ENCODE measurements around the gene TBC1D16.
"Not testable (repeated sequence)": the region's sequence is repeated elsewhere in the genome, so short reads cannot be mapped to it uniquely, and the experiment has no call there.

Gene TBC1D16

DNA sequence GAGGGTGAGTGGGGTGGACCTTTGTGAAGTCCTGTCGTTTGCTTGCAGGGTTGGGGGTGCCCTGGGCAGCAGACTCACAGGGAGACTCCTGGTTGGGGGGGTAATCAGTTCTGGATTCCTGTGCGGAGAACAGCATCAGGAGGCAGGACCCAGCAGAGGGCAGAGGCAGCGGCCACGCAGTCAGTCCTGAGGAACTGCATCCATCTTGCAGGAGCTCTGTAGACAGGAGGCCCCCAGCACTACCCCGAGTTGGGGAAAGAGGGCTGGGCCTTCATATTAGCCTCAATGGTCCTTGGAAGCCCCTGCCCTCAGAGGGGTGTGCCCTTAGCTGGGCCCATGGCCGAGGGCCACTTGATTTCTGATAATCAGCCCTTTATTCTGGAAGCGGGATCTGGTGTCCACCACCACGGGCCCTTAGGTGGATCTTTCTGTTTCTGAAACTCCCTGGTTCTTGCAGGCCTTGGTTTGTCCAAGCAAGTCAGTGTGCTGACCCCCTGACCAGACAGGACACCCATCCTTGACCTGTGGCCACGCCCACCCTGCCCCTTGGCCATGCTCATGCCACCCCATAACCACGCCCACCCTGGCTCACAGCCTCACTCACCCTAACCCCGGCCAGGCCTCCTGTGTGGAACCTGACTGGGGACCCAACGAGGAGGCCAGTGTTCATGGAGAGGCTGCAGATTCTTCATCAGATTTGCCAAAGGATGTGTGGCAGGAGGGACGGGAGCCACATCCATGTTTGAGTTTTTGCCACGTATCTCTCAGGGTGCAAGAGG is 122.9 kb downstream of the TBC1D16 start:
- no peak for DNase-seq

DNA sequence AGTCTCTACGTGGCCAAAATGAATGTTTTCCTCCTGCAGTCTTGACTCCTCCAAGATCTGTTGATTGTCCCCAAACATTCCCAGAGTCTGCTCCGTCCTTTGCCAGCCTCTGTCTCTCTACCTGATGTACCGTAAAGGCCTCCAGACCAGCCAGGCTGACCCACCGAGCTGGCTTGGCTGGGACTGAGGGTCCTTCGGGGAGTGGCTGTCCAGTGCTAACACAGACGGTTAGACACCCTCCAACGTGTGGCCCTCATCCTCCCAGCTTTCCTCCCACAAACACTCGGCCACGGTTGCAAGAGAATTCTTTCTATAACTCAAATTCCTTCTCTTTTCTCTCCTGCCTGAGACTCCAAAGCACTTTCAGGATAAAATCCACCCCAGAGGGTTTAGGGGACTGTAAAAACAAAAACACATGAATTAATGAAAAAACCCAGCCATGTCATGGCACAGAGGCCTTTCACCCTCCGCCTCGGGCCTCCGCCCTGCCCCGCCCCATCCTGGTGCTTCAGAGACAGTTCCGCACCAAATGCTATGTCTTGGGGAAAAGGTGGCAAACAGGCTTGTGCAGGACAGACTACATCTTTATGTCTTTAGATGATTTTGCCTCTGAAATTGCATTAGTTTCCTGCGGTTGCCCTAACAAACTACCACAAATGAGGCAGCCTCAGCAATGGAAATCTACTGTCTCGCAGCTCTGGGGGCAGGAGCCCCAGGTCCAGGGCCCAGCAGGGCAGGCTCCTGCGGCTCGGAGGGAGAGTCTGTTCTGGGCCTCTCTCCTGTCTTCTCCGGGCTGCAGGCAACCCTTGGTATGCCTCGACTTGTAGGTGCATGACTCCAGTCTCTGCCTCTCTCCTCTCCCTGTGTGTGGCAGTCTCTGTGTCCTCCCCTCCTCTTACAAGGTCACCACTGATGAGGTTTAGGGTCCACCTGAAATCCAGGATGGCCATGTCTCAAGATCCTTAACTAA is 124.0 kb downstream of the TBC1D16 start:
- no peak for DNase-seq

DNA sequence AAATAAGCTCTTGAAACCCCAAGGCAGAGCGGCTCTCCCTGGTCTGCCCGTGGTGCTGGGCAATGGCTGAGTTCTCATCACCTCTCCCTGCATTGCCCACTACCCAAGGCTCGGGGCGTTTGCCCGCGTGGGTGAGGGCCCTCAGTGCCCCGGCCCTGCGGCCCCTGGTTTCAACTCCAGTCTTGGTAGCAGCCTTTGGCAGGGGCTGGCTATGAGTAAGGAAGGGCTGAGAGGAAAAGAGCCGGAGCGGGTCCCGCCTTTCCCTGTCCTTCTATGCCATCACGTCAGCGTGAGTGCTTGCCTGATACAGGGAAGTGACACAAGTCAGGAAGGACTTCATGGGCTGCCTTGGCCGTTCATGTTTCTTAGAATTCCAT is 124.7 kb downstream of the TBC1D16 start:
- DNase-seq: no peak

DNA sequence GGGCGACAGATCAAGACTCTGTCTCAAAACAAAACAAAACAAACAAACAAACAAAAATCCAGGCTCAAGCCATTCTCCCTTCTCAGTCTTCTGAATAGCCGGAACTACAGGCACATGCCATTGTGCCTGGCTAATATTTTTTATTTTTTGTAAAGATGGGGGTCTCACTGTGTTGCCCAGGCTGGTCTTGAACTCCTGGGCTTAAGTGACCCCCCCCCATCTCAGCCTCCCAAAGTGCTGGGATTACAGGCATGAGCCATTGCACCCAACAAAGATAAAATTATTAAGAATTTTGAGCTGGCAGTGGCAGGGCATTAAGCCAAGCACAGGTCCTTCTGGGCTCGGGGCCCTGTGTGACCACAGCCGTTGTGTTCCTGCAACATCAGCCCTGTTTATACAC is 126.6 kb downstream of the TBC1D16 start:
- no peak for DNase-seq

DNA sequence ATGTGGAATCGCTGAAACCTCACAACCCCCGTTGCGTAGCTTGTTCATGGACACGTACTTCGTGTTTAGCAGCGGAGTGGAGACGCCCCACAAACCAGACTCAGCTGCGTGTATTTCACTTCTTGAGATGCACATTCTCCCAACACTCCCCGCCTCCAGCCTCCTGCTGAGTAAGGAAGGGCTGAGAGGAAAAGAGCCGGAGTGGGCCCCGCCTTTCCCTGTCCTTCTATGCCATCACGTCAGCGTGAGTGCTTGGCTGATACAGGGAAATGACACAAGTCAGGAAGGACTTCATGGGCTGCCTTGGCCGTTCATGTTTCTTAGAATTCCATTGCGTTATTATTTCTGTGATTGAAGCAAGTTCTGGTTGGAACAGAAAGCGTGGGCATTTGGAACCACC is 127.8 kb downstream of the TBC1D16 start:
- no peak for DNase-seq

DNA sequence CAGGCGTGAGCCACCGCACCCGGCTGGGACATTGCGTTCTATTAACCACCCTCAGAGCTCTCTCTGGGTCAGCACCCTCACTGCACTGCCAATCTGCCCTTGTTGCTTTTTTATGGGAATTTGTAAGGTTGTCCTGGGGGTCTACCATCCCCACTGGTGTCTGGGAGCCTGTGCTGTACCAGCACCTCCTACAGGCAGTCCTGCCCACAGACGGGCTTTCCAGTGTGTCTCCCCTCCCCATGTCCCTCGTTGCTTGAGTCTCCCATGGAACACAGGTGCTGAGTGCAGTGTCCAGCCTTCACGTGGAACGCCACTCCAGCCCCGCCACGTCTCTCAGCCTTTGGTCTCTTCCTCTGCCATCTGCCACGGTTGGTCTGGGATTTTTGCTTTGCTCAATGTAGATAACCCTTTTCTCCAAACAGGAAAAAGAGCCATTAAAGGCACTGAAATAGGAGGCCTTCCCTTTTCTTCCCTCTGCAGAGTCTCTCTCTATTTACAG is 128.4 kb downstream of the TBC1D16 start:
- no peak for DNase-seq

DNA sequence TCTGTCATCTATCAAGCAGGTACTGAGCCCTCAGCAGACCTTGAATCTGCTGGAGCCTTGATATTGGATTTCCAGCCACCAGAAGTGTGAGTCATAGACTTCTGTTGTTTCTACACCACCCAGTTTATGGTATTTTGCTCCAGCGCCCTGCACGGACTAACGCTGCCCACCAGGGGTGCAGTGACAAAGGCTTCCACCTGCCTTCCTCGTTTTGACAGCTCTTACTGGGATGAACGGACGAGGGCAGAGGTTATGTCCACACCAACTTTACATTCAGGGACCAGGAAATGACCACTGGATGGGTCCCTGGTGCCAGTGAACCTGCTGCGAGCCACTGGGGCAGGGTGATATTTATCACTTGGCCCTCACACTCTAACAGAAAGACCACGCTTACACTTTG is 129.8 kb downstream of the TBC1D16 start:
- no peak for DNase-seq

DNA sequence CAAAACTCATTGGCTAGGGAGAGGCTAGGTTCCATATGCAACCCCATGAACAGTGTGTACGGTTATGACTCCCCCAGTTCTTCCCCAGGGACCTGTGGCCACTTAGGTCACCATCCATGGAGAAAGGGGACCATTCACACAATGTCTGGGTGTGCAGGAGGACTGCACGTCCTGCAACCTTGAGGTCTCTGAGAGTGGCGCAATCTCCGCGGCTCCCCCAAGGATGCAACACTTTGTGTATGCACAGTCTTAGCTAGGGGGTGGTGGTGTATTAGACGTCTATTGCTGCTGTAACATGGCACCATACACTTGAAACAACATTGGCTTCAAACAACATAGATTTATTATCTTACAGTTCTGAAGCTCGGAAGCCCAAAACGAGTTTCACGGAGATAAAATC is 130.8 kb downstream of the TBC1D16 start:
- DNase-seq: no peak

DNA sequence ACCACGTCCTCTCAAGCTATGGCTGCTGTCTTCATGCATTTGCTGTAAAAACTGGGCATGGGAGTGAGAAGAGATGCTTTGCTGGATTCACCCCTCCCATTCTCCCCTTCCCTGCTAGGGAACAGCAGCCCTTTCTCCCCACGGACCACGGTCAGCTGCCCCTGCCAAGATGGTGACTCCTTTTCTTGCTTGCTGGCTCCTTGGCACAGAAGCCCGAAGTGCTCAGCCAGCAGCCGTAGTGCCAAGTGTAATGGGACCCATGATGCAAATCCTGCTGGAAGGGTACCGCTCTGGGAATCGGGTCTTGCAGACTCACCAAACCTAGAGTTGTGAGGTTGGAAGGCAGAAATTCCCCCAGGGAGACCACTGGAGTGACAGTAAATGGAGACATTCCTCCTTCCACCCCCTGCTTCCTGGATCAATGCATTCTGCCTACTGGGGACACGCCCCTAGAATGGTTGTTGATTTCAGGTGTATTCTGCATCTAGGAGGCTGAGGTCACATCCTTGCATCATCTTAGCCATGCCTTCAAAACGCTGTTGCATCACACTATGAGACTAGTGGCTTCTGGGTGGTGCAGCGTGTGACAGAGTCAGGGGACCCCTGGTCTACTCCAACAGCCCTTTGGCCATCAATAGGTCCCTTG is 133.4 kb downstream of the TBC1D16 start:
- DNase-seq: no peak

DNA sequence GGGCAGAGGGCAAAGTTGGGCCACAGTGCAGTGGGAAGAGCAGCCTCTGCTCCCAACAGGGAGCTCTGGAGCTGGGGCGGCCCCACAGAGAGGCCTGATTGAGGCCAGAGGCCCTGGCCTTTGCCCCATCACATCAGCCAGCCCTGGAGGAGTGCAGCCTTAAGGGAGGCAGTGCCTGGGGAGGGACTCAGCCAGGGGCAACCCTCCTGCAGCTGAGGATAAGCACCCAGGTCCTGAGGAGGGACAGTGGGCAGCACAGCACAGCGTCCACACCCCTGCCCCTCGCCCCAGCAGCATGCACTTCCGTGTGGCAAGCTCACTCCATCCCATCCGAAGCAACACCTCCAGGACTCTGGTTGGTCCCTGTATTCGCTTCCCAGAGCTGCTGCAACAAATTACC is 134.5 kb downstream of the TBC1D16 start:
- DNase-seq: no peak

DNA sequence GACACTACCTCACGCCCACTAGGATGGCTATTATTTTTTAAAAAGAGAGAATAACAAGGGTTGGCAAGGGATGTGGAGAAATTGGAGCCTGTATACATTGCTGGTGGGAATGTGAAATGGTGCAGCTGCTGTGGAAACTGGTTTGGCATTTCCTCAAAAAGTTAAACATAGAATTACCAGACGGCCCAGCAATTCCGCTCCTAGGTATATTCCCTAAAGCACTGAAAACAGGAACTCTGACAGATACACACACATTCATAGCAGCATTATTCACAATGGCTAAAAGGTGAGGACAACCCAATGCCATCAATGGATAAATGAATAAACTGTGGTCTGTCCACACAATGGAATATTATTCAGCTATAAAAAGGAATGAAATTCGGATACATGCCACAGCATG is 136.1 kb downstream of the TBC1D16 start:
- DNase-seq: no peak

DNA sequence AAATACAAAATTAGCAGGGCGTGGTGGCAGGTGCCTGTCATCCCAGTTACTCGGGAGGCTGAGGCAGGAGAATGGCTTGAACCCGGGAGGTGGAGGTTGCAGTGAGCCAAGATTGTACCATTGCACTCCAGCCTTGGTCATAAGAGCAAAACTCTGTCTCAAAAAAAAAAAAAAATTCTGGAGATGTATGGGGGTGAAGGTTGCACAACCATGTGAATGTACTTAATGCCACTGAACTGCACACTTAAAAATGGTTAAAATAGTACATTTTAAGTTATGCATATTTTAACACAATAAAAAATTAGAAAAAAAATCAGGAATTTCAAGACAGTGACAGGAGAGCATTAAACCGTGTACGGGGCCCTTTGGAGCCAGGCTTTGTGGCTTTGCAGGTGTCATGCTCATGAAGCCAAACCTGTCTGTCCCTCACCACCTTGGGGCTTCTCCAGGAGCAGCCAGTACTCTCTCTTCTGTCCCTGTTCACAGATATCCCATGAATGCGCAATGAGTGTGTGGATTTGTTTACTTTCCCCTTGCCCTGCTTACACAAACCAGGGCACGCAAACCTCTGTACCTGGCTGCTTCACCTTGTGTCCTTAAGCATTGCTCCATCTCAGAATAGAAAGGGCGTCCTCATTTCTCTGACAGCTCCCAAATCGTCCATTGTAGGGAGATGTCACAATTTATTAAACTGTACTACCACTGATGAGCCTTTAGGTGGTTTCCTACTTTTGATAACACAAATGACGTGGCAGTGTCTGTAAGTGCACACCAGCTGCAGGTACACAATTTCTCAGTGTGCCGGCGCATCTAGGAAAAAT is 138.2 kb downstream of the TBC1D16 start:
- DNase-seq: no peak

DNA sequence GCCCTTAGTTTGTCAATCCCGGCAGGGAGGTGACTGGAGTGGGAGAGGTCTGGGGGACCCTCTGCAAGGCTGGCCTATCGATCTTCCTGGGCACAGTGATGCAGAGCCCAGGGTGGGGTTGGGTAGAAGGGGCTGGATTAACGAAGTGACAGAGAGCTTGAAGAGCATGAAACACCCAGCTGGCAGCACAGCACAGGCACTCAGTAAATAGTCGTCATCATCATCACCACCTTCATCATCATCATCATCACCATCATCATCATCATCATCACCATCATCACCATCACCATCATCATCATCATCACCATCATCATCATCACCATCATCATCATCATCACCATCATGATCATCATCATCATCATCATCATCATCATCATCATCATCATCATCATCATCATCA is 142.2 kb downstream of the TBC1D16 start:
- not testable (repeated sequence) for DNase-seq

DNA sequence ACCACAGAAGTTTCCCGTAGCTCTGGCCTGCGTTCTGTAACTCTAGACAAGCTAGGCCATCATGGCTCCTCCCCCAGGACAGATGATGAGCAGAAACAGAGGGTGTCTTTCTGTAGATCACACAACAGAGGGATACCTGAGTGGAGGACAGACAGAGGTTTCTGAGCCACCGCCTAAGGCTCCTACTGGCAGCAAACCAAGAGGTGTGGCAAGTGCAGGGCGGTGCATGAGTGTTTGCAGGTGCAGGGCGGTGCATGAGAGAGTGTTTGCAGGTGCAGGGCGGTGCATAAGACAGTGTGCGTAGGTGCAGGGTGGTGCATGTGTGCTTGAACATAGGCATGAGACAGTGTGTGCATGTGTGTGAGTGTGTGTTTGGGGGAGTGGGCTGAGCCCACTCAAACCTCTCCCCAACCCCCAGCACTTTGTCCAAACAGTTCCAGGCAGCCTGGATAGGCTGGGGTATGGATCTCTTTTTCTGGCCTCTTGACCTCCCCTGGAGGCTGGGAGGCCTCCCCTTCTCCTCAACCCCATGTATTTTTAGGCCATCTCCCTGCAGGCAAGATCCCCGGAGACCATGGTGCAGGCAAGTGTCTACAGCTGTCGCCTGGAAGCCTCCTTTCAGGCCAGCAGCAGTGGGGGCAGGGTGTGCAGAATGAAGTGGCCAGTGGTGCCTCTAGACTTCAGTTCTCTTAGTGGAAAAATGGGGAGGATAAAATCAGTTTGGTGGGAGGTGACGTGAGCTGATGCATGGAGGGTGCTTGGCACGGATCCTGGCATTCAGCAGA is 143.0 kb downstream of the TBC1D16 start:
- DNase-seq: no peak

DNA sequence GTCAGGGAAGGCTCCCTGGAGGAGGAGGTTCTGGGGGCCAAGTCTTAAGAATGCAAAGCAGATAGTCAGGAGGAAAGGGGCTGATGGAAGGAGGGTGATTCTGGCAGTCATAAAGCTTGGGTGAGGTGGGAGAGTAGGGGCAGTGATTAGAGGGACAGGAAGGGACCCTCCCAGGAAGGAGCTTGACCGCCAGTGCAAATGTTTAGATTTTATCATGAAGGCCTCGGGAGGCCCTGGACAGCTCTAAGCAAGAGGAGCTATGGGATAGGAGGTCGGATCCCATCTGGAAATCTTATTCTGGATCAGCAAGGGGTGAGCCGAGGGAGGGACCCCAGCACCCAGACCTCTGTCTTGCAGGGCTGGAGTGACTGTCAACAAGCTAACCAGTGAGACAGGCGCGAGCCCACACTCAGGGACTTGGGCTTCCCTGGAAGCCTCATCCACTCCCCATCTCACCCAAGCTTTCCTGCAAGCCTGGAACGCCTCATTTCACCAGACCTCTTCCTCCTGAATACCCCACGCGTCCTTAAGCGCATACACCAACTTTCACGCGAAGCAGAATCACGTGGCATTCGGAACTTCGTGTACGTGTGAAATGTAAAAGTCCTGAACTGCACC is 144.4 kb downstream of the TBC1D16 start:
- no peak for DNase-seq

DNA sequence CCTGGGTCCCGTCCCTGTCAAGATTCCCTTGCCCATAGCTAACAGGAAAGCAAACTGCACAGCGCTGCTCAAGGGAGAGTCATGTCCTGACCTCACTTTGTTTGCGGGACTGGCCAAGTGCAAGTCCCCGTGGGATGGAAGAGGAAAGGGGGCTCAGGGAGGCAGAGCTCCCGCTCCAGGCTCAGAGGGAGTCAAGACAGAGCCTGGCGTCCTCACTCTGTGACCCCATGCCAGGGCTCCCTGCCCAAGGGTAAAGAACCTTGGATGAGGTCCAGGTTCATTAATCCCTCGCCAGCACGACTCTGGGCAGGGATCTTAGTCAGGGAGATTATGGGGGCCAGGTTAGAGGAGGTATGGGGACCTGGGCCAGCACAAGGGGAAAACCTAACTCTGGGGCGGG is 145.0 kb downstream of the TBC1D16 start:
- DNase-seq: no peak

DNA sequence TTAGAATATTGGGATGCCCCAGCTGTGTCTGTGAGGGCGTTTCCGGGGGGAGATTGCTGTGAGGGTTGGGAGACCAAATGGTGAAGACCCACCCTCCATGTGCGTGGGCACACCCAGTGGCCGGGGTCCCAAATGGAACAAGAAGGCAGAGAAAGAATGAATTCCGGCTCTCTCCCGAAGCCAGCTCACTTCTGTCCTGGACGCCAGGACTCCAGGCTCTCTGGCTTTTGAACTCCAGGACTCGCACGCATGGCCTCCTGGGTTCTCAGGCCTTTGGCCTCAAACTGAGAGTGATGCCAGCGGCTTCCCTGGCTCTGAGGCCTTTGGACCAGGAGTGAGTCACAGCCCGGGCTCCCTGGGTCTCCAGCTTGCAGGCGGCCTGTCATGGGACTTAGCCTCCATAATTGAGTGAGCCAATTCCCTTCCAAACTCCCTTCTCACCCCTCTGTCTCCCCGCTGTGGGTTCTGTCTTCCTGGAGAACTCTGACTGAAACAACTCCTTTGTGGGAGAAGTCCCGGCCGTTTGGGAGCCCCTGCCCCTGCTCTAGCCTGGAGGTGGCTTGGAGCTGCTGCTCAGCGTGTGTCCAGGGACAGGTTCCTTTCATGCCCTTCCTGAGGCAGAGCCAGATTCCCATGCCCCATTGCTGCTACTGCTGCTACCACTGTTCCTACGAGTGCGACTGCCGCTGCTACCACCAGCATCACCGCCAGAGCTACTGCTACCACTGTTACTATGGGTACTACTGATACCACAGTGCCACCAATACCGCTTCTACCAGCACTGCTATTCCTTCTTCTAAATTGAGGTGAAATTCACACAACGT is 146.6 kb downstream of the TBC1D16 start:
- no peak for DNase-seq

DNA sequence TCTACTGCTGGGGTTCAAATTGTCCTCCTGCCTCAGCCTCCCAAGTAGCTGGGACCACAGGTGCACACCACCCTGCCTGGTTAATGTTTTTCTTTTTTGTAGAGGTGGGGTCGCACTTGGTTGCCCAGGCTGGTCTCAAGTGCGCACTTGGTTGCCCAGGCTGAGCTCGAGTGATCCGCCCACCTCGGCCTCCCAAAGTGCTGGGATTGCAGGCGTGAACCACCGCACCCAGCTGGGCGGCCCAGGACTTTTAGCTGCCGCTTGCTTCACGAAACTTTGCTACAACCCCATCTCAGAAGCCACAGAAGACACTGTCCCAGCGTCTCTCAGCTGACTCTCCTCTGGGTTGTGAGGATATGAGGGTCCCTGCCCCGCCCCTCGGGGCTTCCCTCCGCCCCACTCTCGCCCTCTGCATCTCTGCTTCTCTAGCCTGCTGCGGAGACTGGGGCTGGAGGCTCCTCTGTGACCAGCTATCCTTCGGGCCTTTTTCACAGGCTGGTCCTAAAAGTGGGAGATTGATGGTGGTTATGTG is 147.6 kb downstream of the TBC1D16 start:
- no peak for DNase-seq

DNA sequence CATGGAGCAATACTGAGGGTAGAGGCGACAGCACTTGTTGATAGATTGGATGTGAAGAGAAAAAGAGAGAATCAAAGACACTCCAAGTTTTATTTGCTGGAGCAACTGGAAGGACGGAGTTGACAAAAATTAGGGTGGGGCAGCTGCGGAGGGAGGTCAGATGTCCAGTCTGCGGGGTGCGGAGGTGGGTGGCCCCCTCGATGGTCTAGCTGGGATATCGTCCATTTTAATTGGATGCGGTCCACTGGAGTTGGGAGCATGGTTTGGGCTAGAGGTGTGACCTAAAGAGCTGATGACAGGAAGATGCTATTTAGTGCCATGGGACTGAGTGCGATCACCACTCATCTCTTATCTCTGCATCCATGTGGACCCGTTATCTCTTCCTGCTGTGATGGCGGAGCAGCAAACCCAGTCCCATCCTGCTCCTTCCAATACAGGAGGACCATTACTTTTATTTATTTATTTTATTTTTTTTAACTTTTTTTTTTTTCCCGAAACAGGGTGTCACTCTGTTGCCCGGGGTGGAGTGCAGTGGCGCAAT is 148.2 kb downstream of the TBC1D16 start:
- DNase-seq: no peak

DNA sequence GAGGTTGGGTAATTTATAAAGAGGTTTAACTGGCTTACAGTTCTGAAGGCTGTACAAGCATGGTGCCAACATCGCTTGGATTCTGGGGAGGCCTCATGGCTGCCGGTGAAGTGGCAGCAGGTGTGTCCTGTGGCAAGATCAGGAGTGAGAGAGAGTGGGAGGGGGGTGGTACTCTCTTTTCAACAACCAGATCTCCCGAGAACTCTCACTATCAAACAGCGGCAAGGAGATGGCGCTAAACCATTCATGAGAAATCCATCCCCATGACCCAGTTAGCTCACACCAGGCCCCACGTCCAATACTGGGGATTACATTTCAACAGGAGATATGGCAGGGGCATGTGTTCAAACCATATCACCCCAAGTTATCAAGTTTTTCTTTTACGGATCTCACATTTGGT is 152.5 kb downstream of the TBC1D16 start:
- no peak for DNase-seq
